Measurements from ENCODE around the gene PACS2. TPM values are rescaled to one million over a fixed set of nuclear protein-coding genes. Genes with fewer than 3 reads are reported as not detected.

The PACS2 gene
- total and polyA plus RNA-seq, 4 donors, result 5.1 to 21.9 (median 9.8) TPM

GRCh38 chr14:105389976-105390848, 75.7 kb downstream of the PACS2 start:
- WGBS, result 81% methylated on average over 27 of the region's 27 CpGs
- H3K36me3 ChIP-seq (ENCODE audit: control insufficient read depth in 4 of 4, insufficient read depth in 3 of 4, low read depth in 1 of 4, low read length in 3 of 4), result peaks cover 0 to 3% (median 1%) of the 10 kb centered on the region in 4 donors
- DNase-seq (ENCODE audit: low spot score), result no peak
- H3K4me1 ChIP-seq (ENCODE audit: control insufficient read depth in 4 of 4, insufficient read depth in 4 of 4, low read length in 3 of 4), result no peaks in the 10 kb centered on the region
- TF ChIP-seq CTCF (IDR thresholded peaks at IDR 0.05; ENCODE audit: low read depth, low read length, missing input control), result no peak
- TF ChIP-seq HNF4G (IDR thresholded peaks at IDR 0.05), result no peak
- TF ChIP-seq RXRA (IDR thresholded peaks at IDR 0.05), result no peak
- TF ChIP-seq GABPA (IDR thresholded peaks at IDR 0.05 in 1 of 2, conservative IDR thresholded peaks at IDR 0.05 in 1 of 2), result no peak
- TF ChIP-seq YY1 (IDR thresholded peaks at IDR 0.05), result no peak
- no peak for TF ChIP-seq FOXA2 (IDR thresholded peaks at IDR 0.05)
- TF ChIP-seq NR2F2 (IDR thresholded peaks at IDR 0.05), result no peak
- TF ChIP-seq TAF1 (conservative IDR thresholded peaks at IDR 0.05), result no peak
- no peak for TF ChIP-seq MAX (IDR thresholded peaks at IDR 0.05)
- no peak for TF ChIP-seq REST (IDR thresholded peaks at IDR 0.05)
- TF ChIP-seq RAD21 (IDR thresholded peaks at IDR 0.05), result no peak
- TF ChIP-seq JUND (IDR thresholded peaks at IDR 0.05), result no peak
- no peaks in the 10 kb centered on the region for H3K9me3 ChIP-seq (ENCODE audit: control insufficient read depth in 4 of 4, low read length in 3 of 4)
- no peak overlapping the region for H3K9ac ChIP-seq (ENCODE audit: low read depth in 1 of 2, low read length in 2 of 2)
- H3K27me3 ChIP-seq (ENCODE audit: control insufficient read depth in 4 of 4, insufficient read depth in 4 of 4, low read length in 3 of 4), result no peaks in the 10 kb centered on the region
- H3K4me3 ChIP-seq (ENCODE audit: low read depth in 1 of 3, low read length in 3 of 3), result no peak overlapping the region
- no peak overlapping the region for H3K27ac ChIP-seq (ENCODE audit: low read depth in 1 of 2, low read length in 2 of 2)

GRCh38 chr14:105390849-105391500, 76.4 kb downstream of the PACS2 start:
- TF ChIP-seq RXRA (IDR thresholded peaks at IDR 0.05) (no peak), RAD21 (IDR thresholded peaks at IDR 0.05) (no peak), REST (IDR thresholded peaks at IDR 0.05) (no peak), NR2F2 (IDR thresholded peaks at IDR 0.05) (no peak), HNF4G (IDR thresholded peaks at IDR 0.05) (no peak), SP1 (IDR thresholded peaks at IDR 0.05) (no peak), HNF4A (conservative IDR thresholded peaks at IDR 0.05) (no peak), MAX (IDR thresholded peaks at IDR 0.05) (no peak)
- Histone ChIP-seq H3K4me3 (ENCODE audit: low read depth in 1 of 3, low read length in 3 of 3) (no peak overlapping the region), H3K36me3 (ENCODE audit: control insufficient read depth in 4 of 4, insufficient read depth in 3 of 4, low read depth in 1 of 4, low read length in 3 of 4) (peaks cover 0 to 4% (median 0%) of the 10 kb centered on the region in 4 donors), H3K27me3 (ENCODE audit: control insufficient read depth in 4 of 4, insufficient read depth in 4 of 4, low read length in 3 of 4) (no peaks in the 10 kb centered on the region), H3K27ac (ENCODE audit: low read depth in 1 of 2, low read length in 2 of 2) (no peak overlapping the region), H3K9ac (ENCODE audit: low read depth in 1 of 2, low read length in 2 of 2) (no peak overlapping the region), H3K4me1 (ENCODE audit: control insufficient read depth in 4 of 4, insufficient read depth in 4 of 4, low read length in 3 of 4) (no peaks in the 10 kb centered on the region), H3K9me3 (ENCODE audit: control insufficient read depth in 4 of 4, low read length in 3 of 4) (no peaks in the 10 kb centered on the region)
- no peak for DNase-seq (ENCODE audit: low spot score)
- 93% methylated on average over 24 of the region's 24 CpGs for WGBS
